Measurements from ENCODE around the gene OSTC. TPM values are rescaled to one million over a fixed set of nuclear protein-coding genes. Genes with fewer than 3 reads are reported as not detected.

Gene OSTC
- total RNA-seq, 2 experiments from 2014 or later, result 50.5 to 78.5 TPM

- no peaks in the 10 kb centered on the region for H3K9me3 Mint-ChIP-seq (ENCODE audit: low read depth)
- H3K27ac Mint-ChIP-seq, result no peak overlapping the region
- intact Hi-C loops (cut with DNase I, micrococcal nuclease), result no loop called here
- ATAC-seq (no peak), DNase-seq (no peak)
- peaks cover 11% of the 10 kb centered on the region for H3K36me3 Mint-ChIP-seq (ENCODE audit: low read depth)
- CTCF ChIA-PET, result interaction anchor here (1.7 kb wide), 1 partner anchor 8 kb away, joined by 4 read pairs; no protein-coding TSS in a partner anchor
- no peaks in the 10 kb centered on the region for H3K27me3 Mint-ChIP-seq
- H3K4me1 Mint-ChIP-seq, result peaks cover 15% of the 10 kb centered on the region
- H3K4me3 Mint-ChIP-seq, result no peak overlapping the region
- POLR2A ChIA-PET, result no interaction called here
These were observed 3.7 kb upstream of the OSTC start for GRCh38 chr4:108646706-108647105.

DNA sequence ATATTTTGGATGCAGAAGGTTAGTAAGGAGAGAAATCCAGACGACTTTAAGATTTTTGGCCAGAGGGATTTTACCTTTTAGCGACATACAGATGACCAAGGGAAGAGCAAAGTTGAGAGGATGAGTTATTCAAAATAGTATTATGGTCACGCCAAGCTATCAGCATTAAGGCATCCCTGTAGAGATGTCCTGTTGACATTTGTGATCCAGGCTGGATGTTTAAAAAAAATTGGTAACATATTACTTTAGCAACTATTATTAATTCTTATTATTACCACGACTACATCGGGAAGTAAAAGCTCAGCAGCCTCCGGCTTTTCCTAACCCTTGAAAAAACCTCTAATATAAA is 562 bp upstream of the OSTC start:
- peaks cover 8% of the 10 kb centered on the region for H3K36me3 Mint-ChIP-seq (ENCODE audit: low read depth)
- peak overlapping the region; percentile 37 for H3K27ac Mint-ChIP-seq
- intact Hi-C loops (cut with DNase I, micrococcal nuclease), result loop anchor here (1.0 to 10.0 kb wide), 4 partner anchors 30 to 1165 kb away; partner anchors contain the start of genes RPL34 (in 2 of the 2), GAR1 (in 1 of the 2) and PAPSS1 (in 1 of the 2)
- H3K4me3 Mint-ChIP-seq, result peak overlapping the region; percentile 98
- DNase-seq (no peak), ATAC-seq (no peak)
- peaks cover 32% of the 10 kb centered on the region for H3K4me1 Mint-ChIP-seq
- CTCF ChIA-PET, result interaction anchor here (1.1 to 2.4 kb wide), 5 partner anchors 13 to 631 kb away, joined by 3 to 12 read pairs (median 4); no protein-coding TSS in a partner anchor
- POLR2A ChIA-PET, result interaction anchor here (0.6 to 0.9 kb wide), 4 partner anchors 12 to 477 kb away, joined by 3 to 7 read pairs (median 4); no protein-coding TSS in a partner anchor
- H3K9me3 Mint-ChIP-seq (ENCODE audit: low read depth), result no peaks in the 10 kb centered on the region
- no peaks in the 10 kb centered on the region for H3K27me3 Mint-ChIP-seq

DNA sequence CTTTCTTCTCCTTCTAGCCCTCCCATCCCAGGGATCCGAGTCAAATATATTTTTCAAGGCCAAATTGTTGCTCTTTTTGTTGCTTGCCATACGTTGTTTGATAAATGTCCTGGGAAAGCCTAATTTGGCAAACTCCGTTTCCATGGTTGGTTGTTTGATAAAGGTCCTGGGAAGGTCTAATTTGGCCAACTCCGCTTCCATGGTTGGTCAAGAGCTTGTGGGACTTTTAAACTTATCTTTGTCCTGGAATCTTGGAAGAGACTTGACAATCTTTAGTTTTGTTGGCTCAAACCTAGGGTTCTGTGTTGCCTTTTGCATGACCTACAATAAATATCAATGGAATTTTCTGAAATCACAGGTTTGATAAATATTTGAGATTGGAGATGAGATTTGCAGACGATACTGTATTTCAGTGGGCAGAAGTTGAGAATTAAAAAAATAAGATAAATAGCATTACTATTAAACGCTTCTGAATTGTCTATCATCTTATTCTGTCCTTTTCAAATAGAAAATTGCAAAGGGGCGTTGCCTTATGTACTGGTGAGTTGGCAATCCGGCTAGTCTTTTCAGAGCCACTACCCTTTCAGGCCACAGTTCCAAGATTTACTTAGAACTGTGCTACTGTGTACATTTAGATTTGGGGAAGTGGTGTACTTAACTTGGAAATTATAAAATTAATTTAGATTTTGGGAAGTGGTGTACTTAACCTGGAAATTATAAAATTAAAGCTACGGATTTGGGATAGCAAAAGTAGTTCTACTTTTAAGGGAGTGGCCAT is 804 bp downstream of the OSTC start:
- Mint-ChIP-seq H3K4me3 (peak overlapping the region; percentile 98), H3K4me1 (peaks cover 32% of the 10 kb centered on the region), H3K27ac (peak overlapping the region; percentile 93), H3K27me3 (no peaks in the 10 kb centered on the region), H3K9me3 (ENCODE audit: low read depth) (no peaks in the 10 kb centered on the region), H3K36me3 (ENCODE audit: low read depth) (peaks cover 10% of the 10 kb centered on the region)
- DNase-seq (no peak), ATAC-seq (no peak)
- intact Hi-C loops (cut with DNase I, micrococcal nuclease), result loop anchor here in 1 of 2 experiments (10.0 kb wide), 1 partner anchor 1074 kb away; no protein-coding TSS in a partner anchor
- POLR2A ChIA-PET, result interaction anchor here (0.6 to 1.0 kb wide), 3 partner anchors 31 to 869 kb away, joined by 3 to 7 read pairs (median 4); partner anchors contain the start of gene RPL34
- CTCF ChIA-PET, result interaction anchor here (1.1 to 2.4 kb wide), 5 partner anchors 15 to 632 kb away, joined by 3 to 12 read pairs (median 4); no protein-coding TSS in a partner anchor

DNA sequence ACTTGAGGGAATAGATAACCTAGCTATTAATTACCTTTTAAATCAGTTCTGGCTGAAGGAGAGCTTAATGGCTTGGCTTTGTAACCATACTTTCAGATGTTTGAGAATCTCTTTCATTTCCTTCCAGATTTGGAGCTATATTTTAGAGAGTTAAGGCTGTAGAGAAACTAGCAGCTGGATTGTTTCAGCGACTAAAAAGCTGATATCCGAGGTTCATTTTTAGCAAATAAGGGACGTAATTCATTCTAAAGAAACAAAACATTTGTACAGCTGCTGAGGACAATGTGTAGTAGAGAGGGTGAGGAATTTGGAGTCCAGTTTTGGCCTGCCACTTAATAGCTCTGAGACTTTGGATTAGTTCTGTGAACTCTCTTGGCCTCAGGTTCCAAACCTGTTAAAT is 12.2 kb downstream of the OSTC start:
- Mint-ChIP-seq H3K27ac (no peak overlapping the region), H3K4me3 (no peak overlapping the region), H3K36me3 (ENCODE audit: low read depth) (peaks cover 37% of the 10 kb centered on the region), H3K27me3 (no peaks in the 10 kb centered on the region), H3K9me3 (ENCODE audit: low read depth) (no peaks in the 10 kb centered on the region), H3K4me1 (no peaks in the 10 kb centered on the region)
- no peak for ATAC-seq
- no peak for DNase-seq
- ChIA-PET POLR2A (no interaction called here), CTCF (interaction anchor here (0.8 to 1.1 kb wide), 2 partner anchors 12 to 739 kb away, joined by 3 read pairs; no protein-coding TSS in a partner anchor)
- intact Hi-C loops (cut with DNase I, micrococcal nuclease), result no loop called here

- no peak for DNase-seq
- no peak for ATAC-seq
- Mint-ChIP-seq H3K27ac (no peak overlapping the region), H3K36me3 (ENCODE audit: low read depth) (peaks cover 21% of the 10 kb centered on the region), H3K9me3 (ENCODE audit: low read depth) (no peaks in the 10 kb centered on the region), H3K4me1 (no peaks in the 10 kb centered on the region), H3K4me3 (no peak overlapping the region), H3K27me3 (no peaks in the 10 kb centered on the region)
- CTCF ChIA-PET, result interaction anchor here (1.2 kb wide), 1 partner anchor 12 kb away, joined by 3 read pairs; no protein-coding TSS in a partner anchor
- intact Hi-C loops (cut with DNase I, micrococcal nuclease), result no loop called here
- POLR2A ChIA-PET, result no interaction called here
These were observed 24.1 kb downstream of the OSTC start for GRCh38 chr4:108674356-108674977.

DNA sequence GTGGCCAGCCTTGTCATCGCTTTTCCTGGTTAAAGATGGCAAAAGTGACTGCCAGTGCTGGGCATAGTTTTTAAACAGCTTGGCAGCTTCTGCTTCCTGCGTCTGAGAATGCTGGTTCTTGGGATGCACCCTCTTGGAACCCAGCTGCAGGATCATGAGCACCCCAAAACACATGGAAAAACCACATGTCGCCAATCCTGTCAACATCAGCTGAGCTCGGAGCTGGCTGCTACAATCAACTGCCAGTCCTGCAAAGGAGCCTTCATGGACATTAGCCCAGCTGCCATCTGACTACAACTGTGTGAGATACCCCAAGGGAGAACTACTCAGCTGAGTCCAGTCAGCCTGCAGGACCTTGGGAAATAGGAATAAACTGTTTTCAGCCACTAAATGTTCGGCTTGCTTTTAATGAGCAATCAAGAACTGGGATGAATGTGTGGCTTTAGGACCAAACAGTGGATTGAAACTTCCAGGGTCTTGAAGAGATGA is 31.0 kb downstream of the OSTC start:
- POLR2A ChIA-PET, result no interaction called here
- Mint-ChIP-seq H3K27ac (no peak overlapping the region), H3K4me3 (no peak overlapping the region), H3K27me3 (no peaks in the 10 kb centered on the region), H3K9me3 (ENCODE audit: low read depth) (no peaks in the 10 kb centered on the region), H3K36me3 (ENCODE audit: low read depth) (peaks cover 5% of the 10 kb centered on the region), H3K4me1 (no peaks in the 10 kb centered on the region)
- CTCF ChIA-PET, result no interaction called here
- ATAC-seq (no peak), DNase-seq (no peak)
- intact Hi-C loops (cut with DNase I, micrococcal nuclease), result no loop called here

DNA sequence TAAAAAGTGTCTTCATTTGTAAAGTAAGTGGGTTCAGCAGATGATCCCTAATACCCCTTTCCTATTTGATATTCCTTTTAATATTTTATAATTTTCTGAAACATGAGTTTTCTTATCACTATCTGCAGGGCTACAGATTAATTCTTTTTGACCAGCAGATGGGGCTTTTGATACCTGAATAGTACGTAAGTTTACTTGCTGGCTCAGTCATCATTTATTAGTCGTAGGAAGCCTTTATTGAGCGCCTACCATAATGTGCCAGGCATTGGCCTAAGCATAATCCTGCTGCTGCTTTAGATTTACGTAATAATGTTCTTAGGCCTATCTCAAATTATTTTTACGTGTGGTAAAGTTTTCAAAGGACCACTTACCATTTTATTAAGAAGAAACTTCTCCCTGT is 33.1 kb downstream of the OSTC start:
- no peak overlapping the region for H3K27ac Mint-ChIP-seq
- no peaks in the 10 kb centered on the region for H3K27me3 Mint-ChIP-seq
- no peak for ATAC-seq
- H3K4me1 Mint-ChIP-seq, result no peaks in the 10 kb centered on the region
- ChIA-PET CTCF (interaction anchor here (0.7 to 1.0 kb wide), 2 partner anchors 9 to 10 kb away, joined by 3 read pairs; no protein-coding TSS in a partner anchor), POLR2A (no interaction called here)
- H3K9me3 Mint-ChIP-seq (ENCODE audit: low read depth), result no peaks in the 10 kb centered on the region
- no peak for DNase-seq
- no peaks in the 10 kb centered on the region for H3K36me3 Mint-ChIP-seq (ENCODE audit: low read depth)
- no peak overlapping the region for H3K4me3 Mint-ChIP-seq
- intact Hi-C loops (cut with DNase I, micrococcal nuclease), result loop anchor here in 1 of 2 experiments (1.0 kb wide), 1 partner anchor 723 kb away; no protein-coding TSS in a partner anchor

- ChIA-PET CTCF (interaction anchor here (0.7 kb wide), 1 partner anchor 666 kb away, joined by 3 read pairs; no protein-coding TSS in a partner anchor), POLR2A (no interaction called here)
- Mint-ChIP-seq H3K4me3 (no peak overlapping the region), H3K27me3 (no peaks in the 10 kb centered on the region), H3K36me3 (ENCODE audit: low read depth) (no peaks in the 10 kb centered on the region), H3K9me3 (ENCODE audit: low read depth) (no peaks in the 10 kb centered on the region), H3K27ac (no peak overlapping the region), H3K4me1 (no peaks in the 10 kb centered on the region)
- intact Hi-C loops (cut with DNase I, micrococcal nuclease), result no loop called here
- no peak for ATAC-seq
- DNase-seq, result no peak
These were observed 34.8 kb downstream of the OSTC start for GRCh38 chr4:108685036-108685686.

- Mint-ChIP-seq H3K4me3 (no peak overlapping the region), H3K27me3 (no peaks in the 10 kb centered on the region), H3K27ac (no peak overlapping the region), H3K4me1 (no peaks in the 10 kb centered on the region), H3K9me3 (ENCODE audit: low read depth) (no peaks in the 10 kb centered on the region), H3K36me3 (ENCODE audit: low read depth) (no peaks in the 10 kb centered on the region)
- intact Hi-C loops (cut with DNase I, micrococcal nuclease), result no loop called here
- no peak for DNase-seq
- ChIA-PET POLR2A (no interaction called here), CTCF (no interaction called here)
- ATAC-seq, result no peak
These were observed 40.3 kb downstream of the OSTC start for GRCh38 chr4:108690738-108691137.

GRCh38 chr4:108693211-108693610 is 42.8 kb downstream of the OSTC start:
- Mint-ChIP-seq H3K4me3 (no peak overlapping the region), H3K9me3 (ENCODE audit: low read depth) (no peaks in the 10 kb centered on the region), H3K27me3 (no peaks in the 10 kb centered on the region), H3K27ac (no peak overlapping the region), H3K4me1 (no peaks in the 10 kb centered on the region), H3K36me3 (ENCODE audit: low read depth) (no peaks in the 10 kb centered on the region)
- ATAC-seq (no peak), DNase-seq (no peak)
- ChIA-PET CTCF (interaction anchor here (1.4 kb wide), 1 partner anchor 10 kb away, joined by 3 read pairs; no protein-coding TSS in a partner anchor), POLR2A (no interaction called here)
- intact Hi-C loops (cut with DNase I, micrococcal nuclease), result no loop called here

- CTCF ChIA-PET, result interaction anchor here (0.6 to 1.5 kb wide), 2 partner anchors 9 to 13 kb away, joined by 3 to 4 read pairs; no protein-coding TSS in a partner anchor
- intact Hi-C loops (cut with DNase I, micrococcal nuclease), result no loop called here
- H3K27me3 Mint-ChIP-seq, result no peaks in the 10 kb centered on the region
- no peak for ATAC-seq
- H3K9me3 Mint-ChIP-seq (ENCODE audit: low read depth), result no peaks in the 10 kb centered on the region
- POLR2A ChIA-PET, result no interaction called here
- H3K4me3 Mint-ChIP-seq, result no peak overlapping the region
- H3K27ac Mint-ChIP-seq, result no peak overlapping the region
- no peaks in the 10 kb centered on the region for H3K4me1 Mint-ChIP-seq
- no peaks in the 10 kb centered on the region for H3K36me3 Mint-ChIP-seq (ENCODE audit: low read depth)
- no peak for DNase-seq
These were observed 43.4 kb downstream of the OSTC start for GRCh38 chr4:108693819-108694218.

All from activated CD4-positive, alpha-beta T cell treated with anti-CD3 and anti-CD28 coated beads for 36 hours (primary cell).